Measurements from ENCODE around the gene PITPNM2. TPM values are rescaled to one million over a fixed set of nuclear protein-coding genes. Genes with fewer than 3 reads are reported as not detected.
A peak's percentile ranks its signal among the peaks of the same experiment; 100 is the strongest.

Gene PITPNM2
- polyA plus RNA-seq, 1 donor from 2014 or later, result 0.82 TPM

- no peak overlapping the region for H3K27ac ChIP-seq (ENCODE audit: low read length)
- H3K9ac ChIP-seq (ENCODE audit: low read length), result no peak overlapping the region
- H4K20me1 ChIP-seq (ENCODE audit: insufficient read depth), result no peaks in the 10 kb centered on the region
- no peak overlapping the region for H3K4me3 ChIP-seq (ENCODE audit: low read length)
- H3K9me3 ChIP-seq (ENCODE audit: low read length), result no peaks in the 10 kb centered on the region
- no peak overlapping the region for H3K4me2 ChIP-seq (ENCODE audit: low read length)
- no peak for TF ChIP-seq REST (IDR thresholded peaks at IDR 0.05; ENCODE audit: borderline replicate concordance)
- TF ChIP-seq EP300 (conservative IDR thresholded peaks at IDR 0.05; ENCODE audit: poor library complexity, severe bottlenecking), result no peak
- TF ChIP-seq CTCF (IDR thresholded peaks at IDR 0.05; ENCODE audit: poor library complexity, severe bottlenecking), result no peak
- TF ChIP-seq POLR2AphosphoS5 (IDR thresholded peaks at IDR 0.05), result no peak
- TF ChIP-seq EZH2 (IDR thresholded peaks at IDR 0.05; ENCODE audit: borderline replicate concordance, insufficient read depth, low read length, poor library complexity, severe bottlenecking), result no peak
- no peak for TF ChIP-seq MXI1 (conservative IDR thresholded peaks at IDR 0.05; ENCODE audit: poor library complexity, severe bottlenecking)
- no peak for TF ChIP-seq SMC3 (conservative IDR thresholded peaks at IDR 0.05; ENCODE audit: poor library complexity)
- no peak for TF ChIP-seq TAF1 (IDR thresholded peaks at IDR 0.05; ENCODE audit: low read depth)
- TF ChIP-seq RAD21 (conservative IDR thresholded peaks at IDR 0.05), result no peak
- H3K27me3 ChIP-seq (ENCODE audit: insufficient read depth, low read depth, low read length), result peaks cover 6% of the 10 kb centered on the region
- H3K79me2 ChIP-seq (replicated peaks; ENCODE audit: insufficient read depth, low read length), result no peaks in the 10 kb centered on the region
- H3K36me3 ChIP-seq (ENCODE audit: insufficient read depth, low read length), result no peaks in the 10 kb centered on the region
- no peak overlapping the region for H2AFZ ChIP-seq (ENCODE audit: low read depth, low read length)
- no peaks in the 10 kb centered on the region for H3K9me2 ChIP-seq (ENCODE audit: insufficient read depth, low read length)
- no peaks in the 10 kb centered on the region for H3F3A ChIP-seq (ENCODE audit: insufficient read depth, low read length, poor library complexity, severe bottlenecking)
Measured at GRCh38 chr12:123152833-123153232, 1.9 kb upstream of the PITPNM2 start.

- peak overlapping the region; percentile 30 for H3K4me2 ChIP-seq (ENCODE audit: low read length)
- H3K79me2 ChIP-seq (replicated peaks; ENCODE audit: insufficient read depth, low read length), result no peaks in the 10 kb centered on the region
- H4K20me1 ChIP-seq (ENCODE audit: insufficient read depth), result no peaks in the 10 kb centered on the region
- H3F3A ChIP-seq (ENCODE audit: insufficient read depth, low read length, poor library complexity, severe bottlenecking), result no peaks in the 10 kb centered on the region
- TF ChIP-seq POLR2AphosphoS5 (IDR thresholded peaks at IDR 0.05), result no peak
- TF ChIP-seq SMC3 (conservative IDR thresholded peaks at IDR 0.05; ENCODE audit: poor library complexity), result no peak
- no peak for TF ChIP-seq MXI1 (conservative IDR thresholded peaks at IDR 0.05; ENCODE audit: poor library complexity, severe bottlenecking)
- no peak for TF ChIP-seq EZH2 (IDR thresholded peaks at IDR 0.05; ENCODE audit: borderline replicate concordance, insufficient read depth, low read length, poor library complexity, severe bottlenecking)
- TF ChIP-seq REST (IDR thresholded peaks at IDR 0.05; ENCODE audit: borderline replicate concordance), result no peak
- TF ChIP-seq EP300 (conservative IDR thresholded peaks at IDR 0.05; ENCODE audit: poor library complexity, severe bottlenecking), result no peak
- TF ChIP-seq CTCF (IDR thresholded peaks at IDR 0.05; ENCODE audit: poor library complexity, severe bottlenecking), result no peak
- no peak for TF ChIP-seq TAF1 (IDR thresholded peaks at IDR 0.05; ENCODE audit: low read depth)
- no peak for TF ChIP-seq RAD21 (conservative IDR thresholded peaks at IDR 0.05)
- H3K9me3 ChIP-seq (ENCODE audit: low read length), result no peaks in the 10 kb centered on the region
- no peak overlapping the region for H2AFZ ChIP-seq (ENCODE audit: low read depth, low read length)
- peaks cover 6% of the 10 kb centered on the region for H3K27me3 ChIP-seq (ENCODE audit: insufficient read depth, low read depth, low read length)
- no peaks in the 10 kb centered on the region for H3K9me2 ChIP-seq (ENCODE audit: insufficient read depth, low read length)
- H3K9ac ChIP-seq (ENCODE audit: low read length), result peak overlapping the region; percentile 57
- H3K27ac ChIP-seq (ENCODE audit: low read length), result no peak overlapping the region
- peak overlapping the region; percentile 73 for H3K4me3 ChIP-seq (ENCODE audit: low read length)
- H3K36me3 ChIP-seq (ENCODE audit: insufficient read depth, low read length), result no peaks in the 10 kb centered on the region
Measured at GRCh38 chr12:123151457-123152454, 866 bp upstream of the PITPNM2 start.
